ENCODE data around the gene FSTL1. TPM values are rescaled to one million over a fixed set of nuclear protein-coding genes. Genes with fewer than 3 reads are reported as not detected.

FSTL1 gene
- polyA plus RNA-seq, 1 of the 3 experiments (the other 2 are of a cell fraction), result 329 TPM

GRCh38 chr3:120407508-120408287, 43.1 kb downstream of the FSTL1 start:
- no peak overlapping the region for H3K4me2 ChIP-seq
- no peak overlapping the region for H3K27ac ChIP-seq (ENCODE audit: low read depth in 2 of 2, low read length in 1 of 2)
- no peak overlapping the region for H3K9ac ChIP-seq
- peaks cover 22% of the 10 kb centered on the region; the same call in 1 of the 2 replicates for H3K79me2 ChIP-seq (ENCODE audit: insufficient read depth)
- H3K36me3 ChIP-seq (replicated peaks in 1 of 2; ENCODE audit: control insufficient read depth in 1 of 2, insufficient read depth in 2 of 2, low read length in 1 of 2), result peaks cover 98 to 100% of the 10 kb centered on the region in 2 experiments
- 82% methylated on average over 2 of the region's 2 CpGs for WGBS (ENCODE audit: low lambda C conversion rate)
- no peaks in the 10 kb centered on the region for H3K27me3 ChIP-seq (ENCODE audit: insufficient read depth)
- H2AFZ ChIP-seq (ENCODE audit: low read depth), result no peak overlapping the region
- no peaks in the 10 kb centered on the region for H3K9me2 ChIP-seq
- no peaks in the 10 kb centered on the region for H3K9me3 ChIP-seq
- ChIA-PET POLR2A (no interaction called here), CTCF (interaction anchor here (1.3 to 7.3 kb wide), 2 partner anchors 10 to 152 kb away, joined by 4 to 46 read pairs; no protein-coding TSS in a partner anchor)
- H3K4me3 ChIP-seq (ENCODE audit: low read depth in 2 of 2, low read length in 1 of 2), result no peak overlapping the region
- H3K4me1 ChIP-seq (ENCODE audit: control insufficient read depth in 1 of 2, insufficient read depth in 2 of 2, low read depth in 1 of 2, low read length in 1 of 2), result no peaks in the 10 kb centered on the region; a peak in 1 of 4 replicates
- no peaks in the 10 kb centered on the region for H3F3A ChIP-seq (replicated peaks; ENCODE audit: insufficient read depth)
- TF ChIP-seq, protein P1, sequence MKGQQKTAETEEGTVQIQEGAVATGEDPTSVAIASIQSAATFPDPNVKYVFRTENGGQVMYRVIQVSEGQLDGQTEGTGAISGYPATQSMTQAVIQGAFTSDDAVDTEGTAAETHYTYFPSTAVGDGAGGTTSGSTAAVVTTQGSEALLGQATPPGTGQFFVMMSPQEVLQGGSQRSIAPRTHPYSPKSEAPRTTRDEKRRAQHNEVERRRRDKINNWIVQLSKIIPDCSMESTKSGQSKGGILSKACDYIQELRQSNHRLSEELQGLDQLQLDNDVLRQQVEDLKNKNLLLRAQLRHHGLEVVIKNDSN (IDR thresholded peaks at IDR 0.05; ENCODE audit: borderline replicate concordance, low read depth), result no peak
- no peak for TF ChIP-seq USF2 (IDR thresholded peaks at IDR 0.05; ENCODE audit: borderline replicate concordance, low read depth, low read length)
- no peak for TF ChIP-seq EP300 (IDR thresholded peaks at IDR 0.05; ENCODE audit: borderline replicate concordance in 1 of 2, low read depth in 1 of 2, low read length in 1 of 2)
- TF ChIP-seq SIN3A (IDR thresholded peaks at IDR 0.05; ENCODE audit: borderline replicate concordance, low read depth, low read length), result no peak
- no peak for TF ChIP-seq REST (IDR thresholded peaks at IDR 0.05; ENCODE audit: low read depth, low read length)
- TF ChIP-seq EZH2phosphoT487 (IDR thresholded peaks at IDR 0.05; ENCODE audit: borderline replicate concordance, low read depth), result no peak
- no peak for TF ChIP-seq GATA2 (CRISPR knock-in tag; IDR thresholded peaks at IDR 0.05)
- TF ChIP-seq FOSL2 (IDR thresholded peaks at IDR 0.05; ENCODE audit: borderline replicate concordance, low read depth), result no peak
- TF ChIP-seq, protein P2, sequence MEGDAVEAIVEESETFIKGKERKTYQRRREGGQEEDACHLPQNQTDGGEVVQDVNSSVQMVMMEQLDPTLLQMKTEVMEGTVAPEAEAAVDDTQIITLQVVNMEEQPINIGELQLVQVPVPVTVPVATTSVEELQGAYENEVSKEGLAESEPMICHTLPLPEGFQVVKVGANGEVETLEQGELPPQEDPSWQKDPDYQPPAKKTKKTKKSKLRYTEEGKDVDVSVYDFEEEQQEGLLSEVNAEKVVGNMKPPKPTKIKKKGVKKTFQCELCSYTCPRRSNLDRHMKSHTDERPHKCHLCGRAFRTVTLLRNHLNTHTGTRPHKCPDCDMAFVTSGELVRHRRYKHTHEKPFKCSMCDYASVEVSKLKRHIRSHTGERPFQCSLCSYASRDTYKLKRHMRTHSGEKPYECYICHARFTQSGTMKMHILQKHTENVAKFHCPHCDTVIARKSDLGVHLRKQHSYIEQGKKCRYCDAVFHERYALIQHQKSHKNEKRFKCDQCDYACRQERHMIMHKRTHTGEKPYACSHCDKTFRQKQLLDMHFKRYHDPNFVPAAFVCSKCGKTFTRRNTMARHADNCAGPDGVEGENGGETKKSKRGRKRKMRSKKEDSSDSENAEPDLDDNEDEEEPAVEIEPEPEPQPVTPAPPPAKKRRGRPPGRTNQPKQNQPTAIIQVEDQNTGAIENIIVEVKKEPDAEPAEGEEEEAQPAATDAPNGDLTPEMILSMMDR (IDR thresholded peaks at IDR 0.05), result no peak
- TF ChIP-seq, protein P3, sequence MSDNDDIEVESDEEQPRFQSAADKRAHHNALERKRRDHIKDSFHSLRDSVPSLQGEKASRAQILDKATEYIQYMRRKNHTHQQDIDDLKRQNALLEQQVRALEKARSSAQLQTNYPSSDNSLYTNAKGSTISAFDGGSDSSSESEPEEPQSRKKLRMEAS (IDR thresholded peaks at IDR 0.05; ENCODE audit: low read depth), result no peak
- TF ChIP-seq POLR2AphosphoS5 (IDR thresholded peaks at IDR 0.05; ENCODE audit: low read depth, low read length), result no peak
- TF ChIP-seq GABPA (IDR thresholded peaks at IDR 0.05; ENCODE audit: low read depth), result no peak
- TF ChIP-seq SMC3 (IDR thresholded peaks at IDR 0.05; ENCODE audit: low read depth, low read length), result no peak
- no peaks in the 10 kb centered on the region for H4K20me1 ChIP-seq (ENCODE audit: insufficient read depth)
- DNase-seq, result no peak

All from SK-N-SH (cell line).